Esophagus mucosa (tissue), 1 donor: ENCODE measurements around the gene MOB1B. TPM values are rescaled to one million over a fixed set of nuclear protein-coding genes. Genes with fewer than 3 reads are reported as not detected.
"Not testable (repeated sequence)": the region's sequence is repeated elsewhere in the genome, so short reads cannot be mapped to it uniquely, and the experiment has no call there.

ENCODE experiments used
- ATAC-seq: fragments of 200-7000 bp; cut with Tn5 transposase; one replicate; pipeline ENCODE4 v1.9.1; 2020
- total RNA-seq: library from RNA; stranded (reverse); gene quantifications from one replicate; pipeline ENCODE4 v1.2.4, GENCODE V29; 2023
- donor health status: DM: yes; HTN: yes; CAD: no.

MOB1B gene
- total RNA-seq, 1 donor from 2014 or later: 12.9 TPM

DNA sequence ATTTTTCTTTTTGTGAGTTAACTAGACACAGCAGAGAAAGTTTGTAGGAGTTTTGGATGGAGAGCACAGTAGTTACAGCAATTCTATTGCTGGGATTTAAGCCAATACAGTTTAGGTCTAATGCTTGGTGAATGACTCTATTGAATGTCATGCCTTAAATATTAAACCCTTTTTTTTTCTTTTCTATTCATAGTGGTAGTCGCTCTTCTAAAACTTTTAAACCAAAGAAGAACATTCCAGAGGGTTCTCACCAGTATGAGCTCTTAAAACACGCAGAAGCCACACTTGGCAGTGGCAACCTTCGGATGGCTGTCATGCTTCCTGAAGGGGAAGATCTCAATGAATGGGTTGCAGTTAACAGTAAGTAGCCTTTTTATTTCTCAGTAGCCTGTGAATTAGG lies 56.5 kb downstream of the MOB1B start:
- ATAC-seq: no peak

DNA sequence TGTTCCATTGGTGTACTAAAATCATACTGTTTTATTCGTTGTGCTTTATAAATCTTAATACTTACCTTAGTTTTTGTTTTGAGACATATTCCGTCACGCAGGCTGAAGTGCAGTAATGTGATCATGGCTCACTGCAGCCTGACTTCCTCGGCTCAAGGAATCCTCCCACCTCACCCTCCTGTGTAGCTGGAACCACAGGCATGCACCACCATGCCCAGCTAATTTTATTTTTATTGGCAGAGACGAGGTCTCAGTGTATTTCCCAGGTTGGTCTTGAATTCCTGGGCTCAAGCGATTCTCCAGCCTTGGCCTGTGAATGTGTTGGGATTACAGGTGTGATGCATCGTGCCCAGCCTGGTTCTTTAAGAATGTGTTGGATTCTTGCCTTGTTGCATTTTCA lies 66.9 kb downstream of the MOB1B start:
- ATAC-seq: no peak

DNA sequence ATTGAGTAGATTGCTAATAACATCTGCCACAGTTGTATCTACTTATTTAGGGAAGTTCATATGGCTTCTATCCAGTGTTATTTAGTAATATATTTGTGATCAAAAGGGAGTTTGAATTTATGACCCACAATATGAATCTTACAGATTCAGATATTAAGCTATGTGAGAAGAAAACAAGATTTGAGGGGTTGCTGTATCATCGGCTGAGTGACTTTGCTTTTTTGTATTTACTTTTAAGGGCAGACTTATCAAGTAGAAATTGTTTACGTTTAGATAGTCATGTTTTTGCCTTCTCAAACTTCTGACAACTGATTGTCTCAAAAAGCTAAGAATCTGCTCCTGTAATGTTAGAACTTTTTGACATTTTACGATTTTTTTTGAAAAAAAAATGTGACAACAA lies 74.1 kb downstream of the MOB1B start:
- no peak for ATAC-seq

DNA sequence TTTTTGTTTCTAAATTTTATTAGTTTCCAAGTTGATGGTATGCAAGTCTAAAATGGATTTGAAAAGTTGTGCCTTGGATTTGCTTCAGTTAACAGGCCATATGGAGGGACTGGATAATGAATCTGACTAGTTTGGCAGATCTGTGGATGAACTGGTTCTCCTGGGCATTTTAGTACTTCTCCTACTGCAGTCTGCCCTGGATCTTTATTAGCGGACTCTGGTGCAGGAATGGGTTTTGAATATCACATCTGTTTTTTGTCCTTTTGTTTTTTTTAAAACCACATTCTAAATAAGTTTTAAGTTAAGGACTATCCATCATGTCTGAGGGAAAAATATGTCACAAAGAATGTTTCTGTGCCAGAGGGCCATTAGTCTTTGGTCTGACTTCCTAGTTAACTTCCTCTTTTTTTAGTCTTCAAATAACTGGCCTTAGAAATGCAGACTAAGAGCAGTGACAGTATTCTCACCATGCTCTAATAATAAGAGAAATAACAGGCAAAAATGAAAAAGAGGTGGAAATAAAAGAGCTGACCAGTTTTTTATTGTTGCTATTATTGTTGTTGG lies 77.4 kb downstream of the MOB1B start:
- ATAC-seq: no peak

DNA sequence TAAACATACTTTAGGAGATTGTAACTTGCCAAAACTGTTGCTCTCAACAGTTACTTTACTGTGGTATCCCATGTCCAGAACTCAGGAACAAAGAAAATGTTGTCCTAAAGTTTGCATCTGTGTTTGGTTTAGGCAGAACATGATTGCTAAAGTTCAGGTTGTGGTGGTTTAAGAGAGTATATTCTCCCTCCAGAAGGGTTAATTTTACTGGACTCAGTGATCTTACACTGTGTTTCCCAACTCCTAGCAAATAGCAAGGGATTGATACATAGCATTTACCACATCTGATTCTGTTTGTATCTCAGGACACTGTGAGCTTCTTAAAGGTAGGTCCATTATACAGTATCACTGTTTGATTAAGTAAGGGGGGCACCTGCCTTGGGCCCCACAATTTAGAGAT lies 78.0 kb downstream of the MOB1B start:
- no peak for ATAC-seq

DNA sequence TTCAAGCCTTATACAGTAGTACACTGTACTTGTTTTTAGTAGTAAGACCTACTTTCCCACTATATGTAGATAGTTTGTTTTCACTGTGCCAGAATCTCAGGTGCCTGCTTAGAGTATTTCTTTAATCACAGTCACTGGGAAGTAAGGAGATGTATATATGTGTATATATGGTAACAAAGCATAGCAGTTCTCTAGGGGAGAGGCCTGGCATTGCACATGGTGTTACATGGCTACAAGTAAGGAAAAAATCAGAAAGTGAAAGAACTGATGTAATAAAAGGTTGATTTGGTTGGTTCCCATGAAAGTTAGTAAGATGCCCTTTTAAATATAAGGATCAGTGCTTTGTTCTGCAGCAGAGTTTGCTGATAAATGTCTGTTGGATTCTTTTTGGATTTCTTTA lies 81.9 kb downstream of the MOB1B start:
- no peak for ATAC-seq

DNA sequence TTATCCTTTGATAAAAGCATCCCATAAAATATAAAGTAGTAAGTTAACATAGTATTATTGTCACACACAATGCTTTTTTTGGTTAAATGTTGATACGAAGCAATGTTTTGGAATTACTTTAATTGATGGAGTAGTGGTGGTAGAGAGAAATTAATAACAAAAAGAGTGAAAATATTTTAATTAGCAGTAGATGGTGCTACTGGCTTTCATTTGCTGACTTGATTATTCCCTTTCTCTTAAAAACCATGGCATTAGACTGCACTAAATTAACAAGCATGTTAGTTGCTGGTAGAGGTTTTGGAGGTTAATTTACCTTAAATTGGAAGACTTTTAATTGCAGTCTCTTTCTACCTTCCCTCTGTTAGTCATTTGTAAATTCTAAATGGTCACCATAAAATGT lies 82.4 kb downstream of the MOB1B start:
- ATAC-seq: no peak

DNA sequence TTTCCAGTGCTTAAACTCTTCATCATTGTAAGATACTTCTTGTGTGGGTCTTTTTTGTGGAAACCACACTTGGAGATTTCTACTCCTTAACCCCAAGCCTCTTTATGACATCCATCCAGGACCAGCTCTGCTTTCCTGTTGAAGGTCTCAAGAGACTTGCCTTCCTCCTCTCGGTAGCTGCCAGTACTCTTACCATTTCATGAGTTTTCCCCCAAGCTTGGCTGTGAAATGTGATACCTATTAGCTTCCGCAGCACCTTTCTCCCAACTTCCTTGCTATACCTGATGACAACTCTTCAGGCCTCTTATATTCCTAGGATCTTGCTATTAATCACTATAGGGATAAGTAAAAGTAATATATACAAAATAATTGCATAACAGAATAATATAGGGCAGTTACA lies 89.4 kb downstream of the MOB1B start:
- ATAC-seq: no peak

DNA sequence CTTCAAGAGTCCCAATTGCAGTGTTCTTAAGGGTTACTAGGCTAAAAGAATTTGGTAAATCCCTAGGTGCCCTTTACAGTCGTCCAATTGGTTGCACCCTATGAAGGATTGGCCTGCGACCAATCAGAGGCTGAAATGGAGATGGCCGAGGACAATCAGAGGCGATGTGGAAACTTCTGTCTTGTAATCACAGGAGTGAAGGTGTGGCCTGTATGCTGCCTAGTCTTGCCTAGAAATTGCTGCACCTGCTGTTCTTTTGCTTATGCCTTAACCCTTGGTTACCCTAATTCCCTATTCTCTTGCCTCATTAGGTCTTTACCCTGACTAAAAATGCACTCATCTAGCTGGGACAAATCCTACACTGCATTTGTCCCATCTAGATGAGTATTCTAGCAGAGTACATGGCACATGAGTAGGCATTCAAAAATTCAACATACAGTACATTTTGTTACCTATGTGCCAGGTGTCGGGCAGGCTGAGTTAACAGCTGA lies 90.3 kb downstream of the MOB1B start:
- peak; percentile 76 for ATAC-seq

DNA sequence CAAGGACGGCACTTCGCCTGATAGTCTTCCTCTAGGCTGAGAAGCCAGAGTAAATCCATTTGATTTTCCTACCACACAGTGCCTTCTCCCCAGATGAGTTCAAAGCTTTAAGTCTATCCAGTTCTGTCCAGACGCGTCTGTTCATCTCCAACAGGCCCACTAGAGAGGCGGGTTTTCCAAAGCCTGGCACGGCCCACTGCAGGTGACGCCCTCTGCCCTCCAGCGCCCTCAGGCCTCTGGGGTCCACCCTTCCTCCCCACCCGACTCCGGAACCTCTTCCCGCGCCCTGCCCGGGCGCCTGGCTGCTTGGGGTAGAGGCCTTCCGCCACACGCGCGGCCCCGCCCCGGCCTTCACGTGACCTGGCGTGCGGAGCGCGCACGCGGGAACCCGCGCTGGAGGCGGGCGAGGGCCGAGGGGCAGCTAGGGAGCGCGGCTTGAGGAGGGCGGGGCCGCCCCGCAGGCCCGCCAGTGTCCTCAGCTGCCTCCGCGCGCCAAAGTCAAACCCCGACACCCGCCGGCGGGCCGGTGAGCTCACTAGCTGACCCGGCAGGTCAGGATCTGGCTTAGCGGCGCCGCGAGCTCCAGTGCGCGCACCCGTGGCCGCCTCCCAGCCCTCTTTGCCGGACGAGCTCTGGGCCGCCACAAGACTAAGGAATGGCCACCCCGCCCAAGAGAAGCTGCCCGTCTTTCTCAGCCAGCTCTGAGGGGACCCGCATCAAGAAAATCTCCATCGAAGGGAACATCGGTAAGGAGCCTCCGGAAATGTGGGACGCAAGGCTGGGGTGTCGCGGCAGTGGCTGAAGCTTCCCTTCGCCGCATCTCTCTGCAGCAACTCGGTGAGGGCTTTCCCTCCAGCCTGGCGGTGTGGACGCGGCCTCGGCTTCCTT lies 91.3 kb downstream of the MOB1B start, which contains the start of gene DCK:
Gene DCK (plus strand): TSS at position 469 of the 888 bp plus-strand sequence. CDS start 187 bp downstream, at position 656.
- ATAC-seq: peak; percentile 96

DNA sequence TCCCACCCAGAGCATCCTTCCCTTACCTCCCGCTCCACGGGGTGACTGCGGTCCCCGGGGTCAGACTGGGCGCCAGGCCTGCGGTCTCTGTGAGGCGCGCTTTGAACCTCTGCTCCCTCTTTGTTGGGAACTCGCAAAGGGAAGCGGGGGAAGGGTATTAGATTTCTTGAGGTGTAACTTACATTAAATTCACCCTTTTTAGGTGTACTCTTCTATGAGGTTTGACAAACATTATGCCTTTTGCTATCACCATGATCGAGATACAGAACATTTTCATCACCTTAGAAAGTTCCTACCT lies 91.8 kb downstream of the MOB1B start:
- no peak for ATAC-seq

DNA sequence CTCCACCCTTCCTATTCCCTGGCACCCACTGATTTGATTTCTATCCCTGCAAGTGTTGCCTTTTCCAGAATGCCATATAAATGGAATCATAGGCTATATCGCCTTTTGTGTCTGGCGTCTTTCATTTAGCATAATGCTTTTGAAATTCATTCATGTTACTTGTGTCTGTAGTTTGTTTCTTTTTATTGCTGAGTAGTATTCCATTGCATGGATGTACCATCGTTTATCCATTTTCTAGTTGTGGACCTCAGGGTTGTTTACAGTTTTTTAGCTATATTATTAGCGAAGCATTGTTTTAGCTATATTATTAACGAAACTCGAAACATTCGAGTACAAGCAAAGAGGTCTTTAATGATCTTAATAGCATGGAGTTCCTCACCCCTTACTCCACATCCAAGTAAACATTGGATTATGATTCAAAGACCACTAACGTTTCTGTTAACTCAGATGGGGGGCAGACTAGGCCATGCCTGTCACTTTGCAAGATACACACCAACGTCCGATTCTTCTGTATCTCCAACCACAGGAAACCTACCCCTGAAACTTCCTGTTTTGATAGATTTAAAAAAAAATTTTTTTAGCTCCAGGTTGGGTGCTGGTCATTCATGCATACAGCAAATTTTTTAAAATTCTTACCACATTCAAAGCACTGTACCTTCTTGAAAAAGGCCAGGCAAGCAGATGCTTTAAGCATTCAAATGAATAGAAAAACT lies 92.4 kb downstream of the MOB1B start:
- ATAC-seq: no peak

DNA sequence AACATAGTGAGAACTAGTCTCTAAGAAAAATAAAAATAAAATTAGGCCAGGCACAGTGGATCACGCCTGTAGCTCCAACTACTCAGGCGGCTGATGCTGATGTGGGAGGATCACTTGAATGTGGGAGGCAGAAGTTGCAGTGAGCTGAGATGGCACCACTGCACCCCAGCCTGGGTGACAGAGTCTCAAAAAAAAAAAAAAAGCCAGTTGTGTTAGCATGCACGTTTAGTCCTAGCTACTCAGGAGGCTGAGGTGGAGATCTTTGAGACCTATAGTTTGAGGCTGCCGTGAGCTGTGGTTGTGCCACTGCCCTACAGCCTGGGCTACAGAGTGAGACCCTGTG lies 93.8 kb downstream of the MOB1B start:
- ATAC-seq: no peak

DNA sequence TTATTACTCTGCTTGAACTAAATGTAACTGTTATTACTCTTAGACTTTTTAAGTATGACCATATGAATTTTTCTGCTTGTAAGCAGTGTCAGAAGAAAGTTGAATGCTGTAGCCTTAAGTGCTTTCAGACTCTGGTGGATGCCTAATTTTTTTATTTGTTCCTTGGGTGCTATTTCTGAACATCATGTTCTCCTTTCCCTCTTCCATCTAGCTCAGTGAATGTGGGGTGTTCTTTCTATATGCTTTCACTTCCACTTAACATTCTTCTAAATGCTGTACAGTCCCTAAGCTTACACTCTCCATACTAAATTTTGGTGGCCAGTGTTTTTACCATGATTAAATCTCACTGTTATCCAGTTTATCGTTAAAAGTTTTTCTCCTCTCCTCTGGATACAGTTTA lies 94.9 kb downstream of the MOB1B start:
- no peak for ATAC-seq

DNA sequence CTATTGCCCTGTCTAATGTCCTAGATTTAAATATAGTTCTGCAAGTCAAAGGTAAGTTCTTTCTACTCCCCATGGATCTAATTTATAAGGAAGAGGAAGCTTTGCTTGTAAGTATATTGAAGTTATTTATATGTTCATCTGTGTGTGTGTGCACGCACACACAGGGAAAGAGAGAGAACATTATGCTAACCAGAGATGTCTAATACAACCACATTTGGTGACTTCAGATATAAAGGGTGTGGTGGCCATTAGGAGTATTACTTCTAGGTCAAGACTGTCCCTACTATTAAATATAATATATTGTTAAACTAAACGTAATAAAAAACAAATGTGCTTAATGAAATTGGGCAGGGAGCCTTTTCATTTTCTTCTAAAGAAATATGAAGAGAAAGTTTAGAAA lies 95.4 kb downstream of the MOB1B start:
- no peak for ATAC-seq

DNA sequence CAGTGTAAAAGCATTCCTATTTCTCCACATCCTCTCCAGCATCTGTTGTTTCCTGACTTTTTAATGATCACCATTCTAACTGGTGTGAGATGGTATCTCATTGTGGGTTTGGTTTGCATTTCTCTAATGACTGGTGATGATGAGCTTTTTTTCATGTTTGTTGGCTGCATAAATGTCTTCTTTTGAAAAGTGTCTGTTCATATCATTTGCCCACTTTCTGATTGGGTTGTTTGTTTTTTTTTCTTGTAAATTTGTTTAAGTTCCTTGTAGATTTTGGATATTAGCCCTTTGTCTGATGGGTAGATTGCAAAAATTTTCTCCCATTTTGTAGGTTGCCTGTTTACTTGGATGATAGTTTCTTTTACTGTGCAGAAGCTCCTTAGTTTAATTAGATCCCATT lies 97.5 kb downstream of the MOB1B start:
- ATAC-seq: not testable (repeated sequence)

DNA sequence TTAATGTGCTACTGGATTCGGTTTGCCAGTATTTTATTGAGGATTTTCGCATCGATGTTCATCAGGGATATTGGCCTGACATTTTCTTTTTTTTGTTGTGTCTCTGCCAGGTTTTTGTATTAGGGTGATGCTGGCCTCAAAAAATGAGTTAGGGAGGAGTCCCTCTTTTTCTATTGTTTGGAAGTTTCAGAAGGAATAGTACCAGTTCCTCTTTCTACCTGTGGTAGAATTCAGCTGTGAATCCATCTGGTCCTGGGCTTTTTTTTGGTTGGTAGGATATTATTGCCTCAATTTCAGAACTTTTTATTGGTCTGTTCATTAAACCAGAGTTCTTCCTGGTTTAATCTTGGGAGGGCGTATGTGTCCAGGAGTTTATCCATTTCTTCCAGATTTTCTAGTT lies 99.2 kb downstream of the MOB1B start:
- not testable (repeated sequence) for ATAC-seq

DNA sequence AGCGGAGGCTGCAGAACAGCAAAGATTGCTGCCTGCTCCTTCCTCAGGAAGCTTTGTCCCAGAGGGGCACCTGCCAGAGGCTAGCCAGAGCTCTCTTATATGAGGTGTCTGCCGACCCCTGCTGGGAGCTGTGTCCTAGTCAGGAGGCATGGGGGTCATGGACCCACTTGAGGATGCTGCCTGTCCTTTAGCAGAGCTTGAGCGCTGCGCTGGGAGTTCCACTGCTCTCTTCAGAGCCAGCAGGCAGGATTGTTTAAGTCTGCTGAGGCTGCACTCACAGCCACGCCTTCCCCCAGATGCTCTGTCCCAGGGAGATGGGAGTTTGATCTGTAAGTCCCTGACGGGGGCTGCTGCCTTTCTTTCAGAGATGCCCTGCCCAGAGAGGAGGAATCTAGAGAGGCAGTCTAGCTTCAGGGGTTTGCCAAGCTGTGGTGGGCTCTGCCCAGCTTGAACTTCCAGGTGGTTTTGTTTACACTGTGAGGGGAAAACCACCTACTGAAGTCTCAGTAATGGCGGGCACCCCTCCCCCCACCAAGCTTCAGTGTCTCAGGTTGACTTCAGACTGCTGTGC lies 102.2 kb downstream of the MOB1B start:
- no peak for ATAC-seq

DNA sequence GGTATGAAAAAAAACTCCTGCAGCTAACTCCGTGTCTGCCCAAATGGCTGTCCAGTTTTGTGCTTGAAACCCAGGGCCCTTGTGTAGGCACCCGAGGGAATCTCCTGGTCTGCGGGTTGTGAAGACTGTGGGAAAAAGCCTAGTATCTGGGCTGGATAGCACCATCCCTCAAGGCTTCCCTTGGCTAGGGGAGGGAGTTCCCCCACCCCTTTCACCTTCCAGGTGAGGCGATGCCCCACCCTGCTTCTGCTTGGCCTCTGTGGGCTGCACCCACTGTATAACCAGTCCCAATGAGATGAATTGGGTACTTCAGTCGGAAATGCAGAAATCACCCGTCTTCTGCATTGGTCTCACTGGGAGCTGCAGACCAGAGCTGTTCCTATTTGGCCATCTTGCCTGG lies 102.9 kb downstream of the MOB1B start:
- not testable (repeated sequence) for ATAC-seq

DNA sequence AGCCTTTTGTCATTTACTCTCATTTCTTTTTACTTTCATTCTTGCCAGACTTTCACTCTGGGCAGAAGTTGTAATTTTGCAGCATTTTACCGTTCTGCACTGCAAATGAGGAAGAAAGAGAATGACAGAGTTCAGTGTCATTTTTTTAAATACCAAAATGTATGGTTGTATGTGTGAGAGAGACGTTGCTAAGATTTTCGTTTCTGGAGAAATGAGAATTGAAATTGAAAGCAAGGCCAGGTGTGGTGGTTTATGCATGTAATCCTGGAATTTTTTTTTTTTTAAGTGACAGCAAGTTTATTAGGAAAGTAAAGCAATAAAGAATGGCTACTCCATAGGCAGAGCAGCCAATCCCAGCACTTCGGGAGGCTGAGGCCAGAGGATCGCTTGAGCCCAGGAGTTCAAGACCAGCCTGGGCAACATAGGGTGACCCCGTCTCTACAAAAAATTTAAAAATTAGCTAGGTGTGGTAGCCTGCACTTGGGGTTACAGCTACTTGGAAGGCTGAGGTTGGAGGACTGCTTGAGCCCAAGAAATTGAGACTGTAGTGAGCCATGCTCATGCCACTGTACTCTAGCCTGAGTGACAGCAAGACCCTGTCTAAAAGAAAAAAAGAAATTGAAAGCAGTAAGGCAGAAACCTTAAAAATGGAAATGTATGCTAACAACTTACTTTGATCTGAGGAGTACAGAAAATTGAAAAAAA lies 104.2 kb downstream of the MOB1B start:
- ATAC-seq: no peak

DNA sequence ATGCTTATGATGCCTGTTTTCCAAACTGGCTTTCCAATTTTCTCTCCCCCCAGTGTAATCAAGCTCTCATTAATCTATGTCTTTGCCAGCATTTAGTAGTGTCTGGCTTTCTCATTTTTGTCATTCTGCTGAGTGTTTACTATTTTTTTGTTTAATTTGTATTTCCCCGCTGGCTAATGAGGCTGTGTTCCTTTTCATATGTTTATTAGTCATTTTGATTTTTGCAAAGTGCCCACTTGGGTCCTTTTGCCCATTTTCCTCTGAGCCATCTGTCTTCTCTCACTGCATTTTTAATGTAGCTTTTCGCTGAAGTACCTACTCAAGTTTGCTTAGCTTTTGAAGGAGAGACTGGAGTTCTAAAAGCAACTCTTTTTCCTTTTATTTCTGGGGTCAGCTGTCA lies 106.0 kb downstream of the MOB1B start:
- no peak for ATAC-seq

DNA sequence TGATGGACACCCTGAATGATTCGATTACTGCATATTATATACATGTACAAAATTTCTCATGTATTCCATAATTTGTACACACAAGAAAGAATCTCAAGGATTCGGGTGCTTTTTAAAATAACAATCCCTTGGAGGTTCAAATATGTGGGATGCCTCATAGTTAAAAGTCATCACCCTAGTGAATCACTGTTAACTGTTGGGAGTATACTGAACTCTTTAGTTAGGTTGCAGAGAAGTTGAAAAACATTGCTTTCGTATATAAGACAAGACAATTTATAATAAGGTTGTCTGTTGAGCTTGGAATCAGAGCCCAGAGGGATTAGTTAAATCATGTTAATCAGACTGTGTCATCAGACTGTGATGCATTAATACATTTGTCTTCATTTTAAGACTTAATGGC lies 106.9 kb downstream of the MOB1B start:
- ATAC-seq: no peak
